Measurements from ENCODE around the gene MEA1.
"Not testable (repeated sequence)": the region's sequence is repeated elsewhere in the genome, so short reads cannot be mapped to it uniquely, and the experiment has no call there.

MEA1 gene

DNA sequence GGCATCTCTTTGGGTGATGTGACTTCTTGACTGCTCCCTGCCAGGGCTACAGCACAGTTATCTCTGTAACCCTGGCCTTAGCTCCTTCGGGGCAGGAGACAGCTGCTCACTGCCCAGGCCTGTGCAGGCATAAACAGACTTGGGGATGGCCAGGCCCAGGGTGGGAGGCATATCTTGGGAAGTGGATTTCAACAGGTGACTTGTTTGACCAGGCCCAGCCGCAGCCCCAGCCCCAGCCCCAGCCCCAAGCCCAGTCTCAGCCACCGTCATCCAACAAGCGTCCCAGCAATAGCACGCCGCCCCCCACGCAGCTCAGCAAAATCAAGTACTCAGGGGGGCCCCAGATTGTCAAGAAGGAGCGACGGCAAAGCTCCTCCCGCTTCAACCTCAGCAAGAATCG is 7.5 kb downstream of the MEA1 start:
- DNase-seq = no peak

DNA sequence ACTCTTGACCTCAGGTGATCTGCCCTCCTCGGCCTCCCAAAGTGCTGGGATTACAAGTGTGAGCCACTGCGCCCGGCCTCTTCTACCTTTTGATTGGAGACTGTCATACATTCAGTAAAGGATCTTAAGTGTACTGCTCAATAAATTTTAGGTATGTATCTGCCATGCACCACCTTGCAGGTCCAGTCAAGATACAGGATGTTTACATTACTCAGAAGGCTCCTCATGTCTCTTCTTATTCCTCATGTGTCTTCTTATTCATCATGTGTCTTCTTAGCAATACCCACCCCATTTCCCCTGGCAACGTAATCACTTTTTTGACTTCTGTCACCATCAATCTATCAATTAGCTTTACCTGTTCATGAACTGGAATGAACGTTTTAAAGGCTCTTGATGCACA is 7.9 kb downstream of the MEA1 start:
- DNase-seq = no peak

DNA sequence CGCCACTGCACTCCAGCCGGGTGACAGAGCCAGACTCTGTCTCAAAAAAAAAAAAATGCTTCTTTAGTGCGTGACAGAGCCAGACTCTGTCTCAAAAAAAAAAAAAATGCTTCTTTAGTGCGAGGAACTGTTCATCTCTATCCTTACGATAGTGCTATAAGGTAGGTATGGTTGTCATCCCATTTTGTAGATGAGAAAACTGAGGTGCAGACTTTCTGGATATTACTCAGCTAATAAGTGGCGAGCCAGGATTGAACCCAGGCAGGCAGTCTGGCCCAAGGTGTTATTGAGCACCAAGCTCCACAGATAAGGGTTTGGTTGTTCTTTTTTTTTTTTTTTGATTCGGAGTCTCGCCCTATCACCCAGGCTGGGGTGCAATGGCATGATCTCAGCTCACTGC is 11.9 kb downstream of the MEA1 start:
- no peak for DNase-seq

GRCh38 chr6:42998205-42998604 is 15.5 kb downstream of the MEA1 start:
- DNase-seq = not testable (repeated sequence)

- no peak for DNase-seq
Observed at GRCh38 chr6:42996513-42996912, 17.2 kb downstream of the MEA1 start.

DNA sequence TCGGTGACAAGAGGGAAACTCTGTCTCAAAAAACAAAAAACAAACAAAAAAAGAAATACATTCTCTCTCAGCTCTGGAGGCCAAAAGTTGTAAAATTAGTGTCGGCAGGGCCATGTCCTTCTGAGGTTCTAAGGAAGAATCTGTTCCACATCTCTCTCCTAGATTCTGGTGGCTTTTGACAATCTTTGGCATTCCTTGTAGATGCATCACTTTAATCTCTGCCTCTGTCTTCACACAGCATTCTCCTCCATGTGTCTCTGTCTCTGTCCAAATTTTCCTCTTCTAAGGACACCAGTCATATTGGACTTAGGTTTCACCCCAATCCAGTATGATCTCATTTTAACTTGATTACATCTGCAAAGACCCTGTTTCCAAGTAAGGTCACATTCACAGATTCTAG is 20.3 kb downstream of the MEA1 start:
- no peak for DNase-seq

DNA sequence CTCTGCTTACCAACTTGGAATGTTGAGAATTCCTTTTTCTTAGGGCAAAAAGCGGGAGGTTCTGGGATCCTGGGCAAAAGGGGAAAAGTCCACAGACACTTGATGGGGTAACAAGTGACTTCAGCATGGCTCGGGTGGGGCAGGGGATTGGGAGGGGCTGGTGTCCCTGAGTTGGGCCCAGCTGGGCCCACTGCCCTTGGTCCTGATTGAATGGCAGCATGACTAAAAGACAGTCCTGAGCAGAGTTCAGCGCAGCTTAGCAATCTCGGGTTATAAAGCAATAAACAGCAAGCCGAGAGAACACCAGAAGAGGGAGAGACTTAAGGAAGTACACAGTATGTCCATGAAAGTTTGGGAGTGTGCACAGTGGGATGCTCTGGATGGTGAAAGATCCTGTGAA is 23.8 kb downstream of the MEA1 start:
- DNase-seq = no peak

DNA sequence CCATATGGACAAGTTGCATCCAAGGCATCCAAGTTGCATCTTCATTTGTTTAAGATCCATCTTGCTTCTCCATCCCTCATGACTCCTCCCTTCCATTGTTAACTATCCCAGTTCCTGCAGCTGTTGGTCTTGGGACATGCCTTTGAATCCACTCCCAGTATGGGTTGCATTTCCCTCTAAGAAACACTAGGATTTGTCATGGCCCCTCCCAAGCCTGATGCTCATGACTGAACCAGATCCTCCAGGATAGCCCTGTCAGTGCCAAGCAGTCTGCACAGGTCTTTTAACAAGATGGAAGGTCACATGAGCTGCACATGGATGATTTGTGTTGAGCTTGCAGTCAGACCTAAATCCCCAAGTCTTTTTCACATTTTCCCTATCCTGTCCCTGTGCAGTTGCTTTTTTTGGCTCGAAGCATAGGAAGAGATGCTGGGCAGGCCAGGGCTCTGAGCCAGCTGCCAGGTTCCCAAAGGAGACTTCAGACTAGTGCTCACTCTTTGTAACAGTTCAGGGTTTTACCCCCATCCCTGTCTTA is 25.2 kb downstream of the MEA1 start:
- no peak for DNase-seq

- DNase-seq = no peak
Observed at GRCh38 chr6:42987533-42988451, 26.0 kb downstream of the MEA1 start.

DNA sequence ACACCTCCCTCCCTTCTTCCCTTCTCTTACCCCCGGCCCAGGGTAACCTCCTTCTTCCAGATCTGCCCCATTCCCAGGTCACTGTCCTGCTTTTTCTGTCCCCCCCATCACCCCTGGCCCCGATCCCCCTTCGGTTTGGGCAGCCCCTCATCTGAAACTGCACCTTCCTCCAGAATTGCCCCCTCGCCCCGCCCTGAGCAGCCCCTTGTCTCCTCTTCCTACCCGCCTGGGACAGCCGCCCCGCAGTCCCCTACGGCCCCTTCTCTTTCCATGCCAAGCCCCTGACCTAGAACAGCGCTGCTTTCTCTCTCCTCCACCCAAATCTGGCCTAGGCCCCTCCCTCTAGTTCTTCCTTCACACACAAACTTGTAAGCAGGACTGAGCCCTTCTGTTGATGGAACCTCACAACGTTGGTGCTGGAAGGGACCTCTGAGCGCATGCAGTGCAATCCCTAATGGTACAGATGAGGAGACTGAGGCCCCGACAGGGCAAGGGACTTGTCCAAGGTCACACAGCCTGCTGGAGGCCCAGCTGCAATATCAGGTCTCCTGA is 28.7 kb downstream of the MEA1 start:
- peak; percentile 18 for DNase-seq

GRCh38 chr6:42984001-42984923 is 29.5 kb downstream of the MEA1 start, which contains the start of gene PPP2R5D:
PPP2R5D (plus strand) TSS chr6:42984570; CDS start chr6:42984678, 108 bp downstream.
- DNase-seq = peak; percentile 99

- no peak for DNase-seq
Observed at GRCh38 chr6:42981836-42982235, 31.9 kb downstream of the MEA1 start.

- DNase-seq = peak; percentile 15
Observed at GRCh38 chr6:42979523-42980177, 34.1 kb downstream of the MEA1 start.

- DNase-seq = peak; percentile 93
Observed at GRCh38 chr6:42978839-42979522, 34.8 kb downstream of the MEA1 start, which contains the start of gene PEX6. PEX6 (minus strand) TSS chr6:42979181; CDS start chr6:42979150, 31 bp downstream.

- peak; percentile 4 for DNase-seq
Observed at GRCh38 chr6:42978487-42978838, 35.3 kb downstream of the MEA1 start.

DNA sequence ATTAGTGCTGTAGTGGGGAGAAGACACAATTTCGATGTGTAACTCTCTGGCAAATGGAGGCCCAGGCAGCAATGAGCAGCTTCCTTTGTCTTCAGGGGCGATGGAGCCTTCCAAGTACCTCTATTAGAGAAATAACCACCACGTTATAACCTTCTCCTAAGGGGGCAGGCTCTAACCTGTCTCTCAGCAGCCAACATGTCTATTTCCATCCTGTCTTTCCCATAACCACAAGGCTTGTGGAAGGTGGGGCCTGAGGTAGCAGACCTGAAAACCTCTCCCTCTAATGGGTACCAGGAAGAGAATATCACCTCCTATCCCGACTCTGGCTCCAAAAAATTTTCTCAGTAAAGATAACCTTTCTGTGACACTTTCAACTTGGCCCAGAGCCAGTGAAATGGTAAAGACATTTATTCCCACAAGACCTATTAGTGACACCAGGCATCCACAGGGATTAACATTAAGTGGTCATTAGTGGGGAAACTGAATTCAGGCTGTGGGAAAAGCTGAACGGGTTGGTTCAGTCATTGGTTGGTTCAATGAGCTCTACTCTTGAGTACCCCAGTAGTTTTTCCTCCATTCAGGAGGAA is 38.7 kb downstream of the MEA1 start:
- no peak for DNase-seq

- DNase-seq = no peak
Observed at GRCh38 chr6:42973926-42974325, 39.8 kb downstream of the MEA1 start.

DNA sequence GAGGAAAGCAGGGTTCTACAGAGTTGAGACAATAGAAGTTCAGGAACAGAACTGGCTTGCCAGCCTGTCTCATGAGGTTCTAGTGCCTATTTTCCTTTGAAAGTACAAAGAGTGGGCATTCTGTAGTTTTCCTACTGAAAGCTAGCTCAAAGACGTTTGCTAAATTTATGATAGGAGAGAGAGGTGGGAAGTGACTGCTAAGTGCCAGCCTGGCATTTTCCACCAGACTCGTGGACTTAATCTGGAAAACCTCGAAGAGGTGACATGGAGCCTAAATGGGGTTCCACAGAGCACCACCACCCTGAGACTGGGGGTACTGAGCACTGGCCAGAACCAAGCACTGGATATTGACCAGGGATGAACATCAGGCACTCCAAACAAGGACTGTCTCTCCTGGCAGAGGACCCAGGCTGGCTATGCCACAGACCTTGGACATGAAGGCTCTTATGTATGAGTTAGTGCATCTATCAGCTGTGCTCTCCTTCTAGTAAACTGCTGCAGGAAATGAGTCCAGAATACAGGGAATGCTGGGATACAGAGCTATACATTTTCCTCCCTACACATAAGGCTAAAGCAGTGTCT is 41.9 kb downstream of the MEA1 start:
- no peak for DNase-seq

GRCh38 chr6:42970871-42971612 is 42.7 kb downstream of the MEA1 start:
- no peak for DNase-seq

DNA sequence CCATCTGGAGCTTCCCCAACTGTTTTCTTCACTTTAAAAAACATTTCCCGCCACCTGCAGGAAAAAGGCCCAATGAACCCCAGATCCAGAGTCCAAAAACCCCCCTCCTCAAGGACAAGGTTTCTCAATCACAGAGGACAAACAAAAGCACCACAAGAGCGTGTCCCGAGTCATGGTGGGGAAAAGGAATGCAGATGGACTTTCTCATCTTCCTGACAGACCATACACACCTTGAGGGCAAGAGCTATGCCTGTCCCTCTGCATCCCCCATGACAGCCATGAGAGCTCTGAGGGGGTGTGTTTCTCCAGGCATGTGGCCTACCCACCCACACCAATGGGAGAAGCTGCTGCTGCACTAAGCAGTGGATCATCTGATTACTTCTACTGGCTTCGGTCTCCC is 43.8 kb downstream of the MEA1 start:
- DNase-seq = no peak
